GM12878 (cell line): ENCODE measurements around the gene TNS4. TPM values are rescaled to one million over a fixed set of nuclear protein-coding genes. Genes with fewer than 3 reads are reported as not detected.
A peak's percentile ranks its signal among the peaks of the same experiment; 100 is the strongest.
"Not testable (repeated sequence)": the region's sequence is repeated elsewhere in the genome, so short reads cannot be mapped to it uniquely, and the experiment has no call there.

Experiments used
- ATAC-seq: fragments of 200-7000 bp; cut with Tn5 transposase; 3 replicates; pipeline ENCODE4 v1.9.1; 2020; ENCODE audit warnings: mild to moderate bottlenecking, moderate library complexity
- BruUV-seq: library from RNA; stranded (reverse); fragments of 400-500 nt; replicated peaks from 2 replicates; lab custom pipeline; 2021; lab: Mats Ljungman, UMichigan
- CTCF ChIA-PET: fragments of 300-600 bp; sonication (Branson Sonifier 250); formaldehyde crosslinking; extraction: SDS; loops from one replicate; lab custom pipeline; 2021; ENCODE audit warnings: inconsistent platforms; lab: Yijun Ruan, JAX
- POLR2A ChIA-PET: fragments of 350-600 bp; formaldehyde crosslinking; extraction: SDS; loops from one replicate; lab custom pipeline; 2021; ENCODE audit warnings: inconsistent platforms; lab: Charles Lee
- RAD21 ChIA-PET: fragments of 300-600 bp; sonication (Branson Sonifier 250); formaldehyde crosslinking; loops from one replicate; lab custom pipeline; 2023; ENCODE audit warnings: antibody characterized with exemption; ENCODE audit not compliant: unreplicated experiment; lab: Charles Lee
- SMC1A ChIA-PET: fragments of 300-600 bp; sonication (Branson Sonifier 250); formaldehyde crosslinking; loops from one replicate; lab custom pipeline; 2023; ENCODE audit not compliant: unreplicated experiment, uncharacterized antibody; lab: Charles Lee
- DNase-seq: peaks from one replicate; pipeline ENCODE4 v3.0.0-alpha.2; 2011; ENCODE audit warnings: low read depth, low spot score
- FAIRE-seq: peaks from 3 replicates; lab custom pipeline; 2011; peaks lifted over from hg19 to GRCh38; lab: Jason Lieb, UNC
- H2AFZ ChIP-seq: 2 replicates; pipeline ENCODE4 v1.6.0; 2011; ENCODE audit warnings: low read depth, low read length, control low read depth; ENCODE audit not compliant: control insufficient read depth
- H3K27ac ChIP-seq: 2 replicates; pipeline ENCODE4 v1.5.1; 2011; ENCODE audit warnings: control low read depth; ENCODE audit not compliant: control insufficient read depth, insufficient read depth
- H3K27me3 ChIP-seq, 2 experiments: replicated peaks in 1 of 2; 2 replicates each; pipeline versions ENCODE4 v1.6.0 to v1.6.1; 2011; ENCODE audit warnings: low read length in 1 of 2; ENCODE audit not compliant: control insufficient read depth in 2 of 2, insufficient read depth in 2 of 2
- H3K36me3 ChIP-seq, 2 experiments: 2 replicates each; pipeline ENCODE4 v1.5.1; 2011; ENCODE audit warnings: low read length in 1 of 2; ENCODE audit not compliant: control insufficient read depth in 2 of 2, insufficient read depth in 2 of 2
- H3K4me1 ChIP-seq: 2 replicates; pipeline ENCODE4 v1.6.1; 2011; ENCODE audit warnings: mild to moderate bottlenecking, low read length, moderate library complexity, mixed read lengths; ENCODE audit not compliant: control insufficient read depth, insufficient read depth
- H3K4me2 ChIP-seq: 2 replicates; pipeline ENCODE4 v1.6.0; 2011; ENCODE audit warnings: control low read depth; ENCODE audit not compliant: control insufficient read depth, insufficient read depth
- H3K4me3 ChIP-seq: fragments of 200-600 bp; sonication (generic); 2 replicates; pipeline ENCODE4 v1.5.1; 2016
- H3K79me2 ChIP-seq: 2 replicates; pipeline ENCODE4 v1.6.0; 2011; ENCODE audit warnings: low read length; ENCODE audit not compliant: control insufficient read depth, insufficient read depth
- H3K9ac ChIP-seq: 2 replicates; pipeline ENCODE4 v1.8.0; 2011; ENCODE audit warnings: low read length, control low read depth, mixed read lengths; ENCODE audit not compliant: control insufficient read depth, insufficient read depth
- H3K9me3 ChIP-seq: replicated peaks from 3 replicates; pipeline ENCODE4 v1.5.1; 2011; ENCODE audit warnings: mild to moderate bottlenecking, low read length; ENCODE audit not compliant: control insufficient read depth, insufficient read depth
- H4K20me1 ChIP-seq: 2 replicates; pipeline ENCODE4 v1.6.0; 2011; ENCODE audit not compliant: control insufficient read depth, insufficient read depth
- BMI1 ChIP-seq: fragments of 450-650 bp; IDR thresholded peaks from 2 replicates; pipeline ENCODE4 v1.6.1; 2016; ENCODE audit warnings: mild to moderate bottlenecking, moderate library complexity, borderline replicate concordance
- CBFB ChIP-seq: IDR thresholded peaks from 2 replicates; pipeline ENCODE4 v1.6.1; 2016; ENCODE audit warnings: antibody characterized with exemption, low read depth
- DPF2 ChIP-seq: fragments of 450-650 bp; IDR thresholded peaks from 2 replicates; pipeline ENCODE4 v1.6.1; 2017; ENCODE audit warnings: mild to moderate bottlenecking
- IRF3 ChIP-seq: fragments of 450-650 bp; IDR thresholded peaks from 2 replicates; pipeline ENCODE4 v1.6.1; 2014; ENCODE audit warnings: mild to moderate bottlenecking
- WGBS: methylation state at CpG from one replicate; pipeline ENCODE4 v1.1.6; 2016; ENCODE audit warnings: low lambda C conversion rate; ENCODE audit not compliant: insufficient replicate concordance, insufficient coverage; ENCODE audit errors: missing lambda C conversion rate; 5-methylcytosine and 5-hydroxymethylcytosine counted together
- in situ Hi-C: fragments of 300-500 bp; cut with MboI; formaldehyde crosslinking; loops from 9 replicates; pipeline ENCODE4 v1.14.3; 2018; ENCODE audit warnings: mixed read lengths
- intact Hi-C: fragments of 100-400 bp; cut with micrococcal nuclease; formaldehyde crosslinking; loops from one replicate; pipeline ENCODE4 v1.14.2; 2022; ENCODE audit not compliant: unreplicated experiment
- polyA plus RNA-seq, 11 experiments: library from polyadenylated mRNA; depleted of rRNA in 4 of 11; unstranded in 6 of 11; stranded (reverse) in 5 of 11; fragments of >200 nt; fragmentation: Nextera tagmentation in 4 of 11; fragmentation: Illumina TruSeq in 1 of 11; extraction: Ambion mirVana in 4 of 11; extraction: Trizol in 1 of 11; gene quantifications; 1 replicate in 1 of 11; 2 replicates in 10 of 11; pipeline versions ENCODE4 v1.2.1 to v1.2.3, GENCODE V29; 2011 to 2016; ENCODE audit warnings: inconsistent platforms in 2 of 11, missing spikeins in 2 of 11, low read depth in 1 of 11
- total RNA-seq, 4 experiments: library from RNA; depleted of rRNA in 3 of 4; stranded (reverse); fragments of >200 nt in 3 of 4; fragmentation: Illumina TruSeq in 1 of 4; extraction: Trizol in 1 of 4; gene quantifications; 2 replicates each; pipeline versions ENCODE4 v1.2.1 to v1.2.3, GENCODE V29; 2013 to 2021
- TF ChIP-seq, protein P1 (sequence below): IDR thresholded peaks from 2 replicates; pipeline ENCODE4 v1.6.1; 2012; ENCODE audit warnings: low read depth, low read length, improper control_type of control experiment

TNS4 gene
- total and polyA plus RNA-seq, 10 of the 15 experiments (the other 5 are each of a cell fraction or from before 2014, with no cell fraction given), result 0.10 to 0.90 (median 0.68) TPM; not detected in 2

GRCh38 chr17:40547079-40547784, 45.8 kb upstream of the TNS4 start (continued):
- TF ChIP-seq, protein P1, sequence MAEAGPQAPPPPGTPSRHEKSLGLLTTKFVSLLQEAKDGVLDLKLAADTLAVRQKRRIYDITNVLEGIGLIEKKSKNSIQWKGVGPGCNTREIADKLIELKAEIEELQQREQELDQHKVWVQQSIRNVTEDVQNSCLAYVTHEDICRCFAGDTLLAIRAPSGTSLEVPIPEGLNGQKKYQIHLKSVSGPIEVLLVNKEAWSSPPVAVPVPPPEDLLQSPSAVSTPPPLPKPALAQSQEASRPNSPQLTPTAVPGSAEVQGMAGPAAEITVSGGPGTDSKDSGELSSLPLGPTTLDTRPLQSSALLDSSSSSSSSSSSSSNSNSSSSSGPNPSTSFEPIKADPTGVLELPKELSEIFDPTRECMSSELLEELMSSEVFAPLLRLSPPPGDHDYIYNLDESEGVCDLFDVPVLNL, result peak; percentile 90
- peak; percentile 41; the same call in 1 of the 2 replicates for TF ChIP-seq CBFB
- TF ChIP-seq DPF2, result peak; percentile 83
- TF ChIP-seq IRF3, result no peak
- peak; percentile 39 for TF ChIP-seq BMI1

DNA sequence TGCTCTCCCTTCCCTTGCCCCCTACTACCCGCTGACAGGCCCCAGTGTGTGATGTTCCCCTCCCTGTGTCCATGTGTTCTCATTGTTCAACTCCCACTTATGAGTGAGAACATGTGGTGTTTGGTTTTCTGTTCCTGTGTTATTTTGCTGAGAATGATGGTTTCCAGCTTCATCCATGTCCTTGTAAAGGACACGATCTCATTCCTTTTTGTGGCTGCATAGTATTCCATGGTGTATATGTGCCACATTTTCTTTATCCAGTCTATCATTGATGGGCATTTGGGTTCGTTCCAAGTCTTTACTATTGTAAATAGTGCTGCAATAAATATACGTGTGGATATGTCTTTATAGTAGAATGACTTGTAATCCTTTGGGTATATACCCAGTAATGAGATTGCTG, 45.1 kb upstream of the TNS4 start:
- BruUV-seq, H3K27ac ChIP-seq, H4K20me1 ChIP-seq, H3K4me2 ChIP-seq, H3K79me2 ChIP-seq, H3K4me3 ChIP-seq, H3K9me3 ChIP-seq, H3K9ac ChIP-seq, H2AFZ ChIP-seq, FAIRE-seq, H3K27me3 ChIP-seq, ATAC-seq, DNase-seq, H3K36me3 ChIP-seq: not testable (repeated sequence)
- in situ Hi-C loops (loop anchor here (25.0 kb wide), 1 partner anchor 109 kb away; the partner anchor contains the start of gene IGFBP4), intact Hi-C loops (loop anchor here (5.0 to 10.0 kb wide), 2 partner anchors 184 to 248 kb away; partner anchors contain the start of genes GJD3 and KRT28)
- WGBS, result 75% methylated on average over 4 of the region's 4 CpGs
- SMC1A ChIA-PET, result interaction anchor here (1.3 to 21.2 kb wide), 4 partner anchors 10 to 69 kb away, joined by 3 to 430 read pairs (median 51); partner anchors contain the start of gene CCR7
- POLR2A ChIA-PET, result interaction anchor here (3.1 to 3.5 kb wide), 2 partner anchors 11 to 68 kb away, joined by 20 to 22 read pairs; no protein-coding TSS in a partner anchor
- peaks cover 50% of the 10 kb centered on the region for H3K4me1 ChIP-seq
- RAD21 ChIA-PET, result interaction anchor here (0.6 to 21.1 kb wide), 4 partner anchors 9 to 128 kb away, joined by 3 to 514 read pairs (median 16); partner anchors contain the start of gene TOP2A
- CTCF ChIA-PET, result interaction anchor here (1.0 to 13.0 kb wide), 2 partner anchors 11 to 97 kb away, joined by 3 to 138 read pairs; no protein-coding TSS in a partner anchor
